Dermis microvascular lymphatic vessel endothelial cell (primary cell): ENCODE results near the gene KSR1. TPM values are rescaled to one million over a fixed set of nuclear protein-coding genes. Genes with fewer than 3 reads are reported as not detected.
"Not testable (repeated sequence)": the region's sequence is repeated elsewhere in the genome, so short reads cannot be mapped to it uniquely, and the experiment has no call there.

Experiments
- DNase-seq, 2 donors: peaks; one replicate each; pipeline versions ENCODE4 v3.0.0 to v3.0.0-alpha.2; 2010; ENCODE audit warnings: low read depth in 2 of 2
- total RNA-seq: library from RNA; depleted of rRNA; stranded (reverse); fragments of >200 nt; gene quantifications from 2 replicates; pipeline ENCODE4 v1.2.1, GENCODE V29; 2014

Gene KSR1
- total RNA-seq, 1 donor from 2014 or later, result 6.2 TPM

DNA sequence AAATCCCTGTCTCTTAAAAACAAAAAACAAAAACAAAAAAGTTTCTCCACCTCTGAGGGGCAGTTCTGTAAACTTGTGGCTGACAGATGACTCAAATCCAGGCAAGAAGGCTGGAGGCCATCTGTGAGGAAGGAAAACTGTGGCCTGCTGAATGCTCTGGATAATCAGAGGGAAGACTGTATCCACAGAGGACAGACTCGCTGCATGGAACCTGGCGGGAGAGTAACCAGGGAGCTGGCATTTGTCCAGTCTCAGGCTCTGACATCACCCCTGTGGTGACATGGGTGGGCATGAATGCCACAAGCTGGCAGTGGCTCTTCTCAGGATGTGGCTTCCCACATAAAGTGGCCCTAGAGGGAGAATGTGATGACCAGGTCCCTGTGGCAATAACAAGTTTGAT, 2.8 kb upstream of the KSR1 start:
- DNase-seq, result no peak

DNA sequence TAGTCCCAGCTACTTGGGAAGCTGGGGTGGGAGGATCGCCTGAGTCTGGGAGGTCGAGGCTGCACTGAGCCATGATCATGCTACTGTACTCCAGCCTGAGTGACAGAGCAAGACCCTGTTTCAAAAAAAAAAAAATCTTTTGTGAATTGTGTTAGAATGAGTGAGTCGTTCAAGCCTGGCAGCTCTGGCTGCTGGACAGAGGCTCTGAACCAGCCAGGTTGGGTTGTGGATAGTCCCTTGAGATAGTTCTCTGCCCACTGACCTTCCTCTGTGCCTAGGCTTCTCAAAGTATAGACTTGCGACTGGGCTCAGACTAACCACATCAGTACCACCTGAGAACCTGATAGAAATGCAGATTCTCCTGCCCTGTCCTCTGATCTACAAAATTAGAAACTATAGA, 2.2 kb upstream of the KSR1 start:
- no peak for DNase-seq

DNA sequence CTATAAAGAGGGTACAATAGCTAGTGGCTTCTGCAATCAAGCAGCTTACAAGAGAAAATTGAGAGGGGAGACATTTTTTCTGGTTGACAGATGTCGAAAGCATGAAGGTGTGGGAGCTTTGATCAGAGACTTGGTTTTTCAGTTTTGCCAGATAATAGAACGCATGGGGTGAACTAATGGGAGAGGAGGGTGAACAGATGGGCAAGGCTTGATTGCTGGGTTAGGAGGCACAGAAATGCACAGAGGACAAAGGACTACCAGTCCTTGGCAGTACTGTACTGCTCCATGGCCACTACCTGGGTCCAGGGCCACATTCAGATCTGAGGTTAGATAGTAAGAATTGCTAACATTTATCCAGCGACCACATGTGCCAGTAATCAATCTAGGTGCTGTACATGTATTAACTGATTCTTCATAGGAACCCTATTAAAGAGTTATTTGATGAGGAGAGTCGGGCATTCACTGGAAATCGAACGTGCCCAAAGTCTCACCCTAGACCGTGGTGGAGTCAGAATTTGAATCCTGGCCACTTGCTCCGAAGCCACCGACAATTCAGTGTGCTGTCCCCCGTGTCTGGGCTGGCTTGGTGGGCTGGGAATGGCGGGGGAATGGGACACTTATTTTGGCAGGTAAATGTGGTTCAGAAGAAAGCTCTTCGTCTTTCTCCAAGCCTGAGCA, 873 bp upstream of the KSR1 start:
- no peak for DNase-seq

DNA sequence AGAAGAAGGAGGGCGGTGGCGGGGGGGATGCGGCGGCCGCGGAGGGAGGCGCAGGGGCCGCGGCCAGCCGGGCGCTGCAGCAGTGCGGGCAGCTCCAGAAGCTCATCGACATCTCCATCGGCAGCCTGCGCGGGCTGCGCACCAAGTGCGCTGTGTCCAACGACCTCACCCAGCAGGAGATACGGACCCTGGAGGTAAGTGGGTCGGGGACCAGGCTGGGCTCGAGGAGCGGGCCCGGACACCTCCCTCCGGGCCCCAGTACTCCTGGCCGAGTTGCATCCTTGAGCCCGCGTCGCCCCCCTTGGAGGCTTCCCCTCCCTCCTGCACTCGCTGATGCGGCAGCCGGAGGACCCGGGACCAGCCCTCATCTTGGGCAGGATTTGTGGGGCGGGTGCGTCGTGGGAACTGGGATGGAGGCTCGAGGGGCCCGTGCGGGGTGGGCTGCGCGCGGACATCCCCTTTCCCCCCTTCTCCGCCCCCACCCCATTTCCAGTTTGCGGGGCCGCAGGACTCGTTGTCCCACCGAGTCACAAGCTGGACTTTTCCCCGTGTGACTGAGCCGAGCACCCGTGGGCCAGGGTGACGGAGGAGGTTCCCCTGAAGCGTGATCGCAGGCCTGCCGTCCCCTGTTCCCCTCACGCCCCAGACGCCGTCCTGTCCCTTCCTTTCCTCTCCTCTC, 572 bp downstream of the KSR1 start:
- no peak for DNase-seq

DNA sequence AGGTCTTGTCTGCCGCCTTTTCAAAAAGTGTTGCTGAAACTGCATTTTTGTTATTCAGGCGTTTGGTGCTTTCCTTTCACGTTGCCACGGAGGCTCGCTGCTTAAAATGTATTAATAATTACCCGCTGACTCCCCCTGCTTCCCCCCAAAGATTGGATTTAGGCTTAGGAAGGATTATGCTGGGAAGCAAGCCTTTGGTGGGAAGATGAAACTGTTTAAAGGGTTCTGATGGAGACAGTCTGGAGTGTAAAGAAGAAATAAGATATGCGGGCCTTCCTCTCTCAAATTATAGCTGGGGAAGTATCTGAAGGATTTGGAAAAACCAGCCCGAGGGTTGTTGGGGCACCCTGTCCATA, 1.1 kb downstream of the KSR1 start:
- DNase-seq, result no peak

DNA sequence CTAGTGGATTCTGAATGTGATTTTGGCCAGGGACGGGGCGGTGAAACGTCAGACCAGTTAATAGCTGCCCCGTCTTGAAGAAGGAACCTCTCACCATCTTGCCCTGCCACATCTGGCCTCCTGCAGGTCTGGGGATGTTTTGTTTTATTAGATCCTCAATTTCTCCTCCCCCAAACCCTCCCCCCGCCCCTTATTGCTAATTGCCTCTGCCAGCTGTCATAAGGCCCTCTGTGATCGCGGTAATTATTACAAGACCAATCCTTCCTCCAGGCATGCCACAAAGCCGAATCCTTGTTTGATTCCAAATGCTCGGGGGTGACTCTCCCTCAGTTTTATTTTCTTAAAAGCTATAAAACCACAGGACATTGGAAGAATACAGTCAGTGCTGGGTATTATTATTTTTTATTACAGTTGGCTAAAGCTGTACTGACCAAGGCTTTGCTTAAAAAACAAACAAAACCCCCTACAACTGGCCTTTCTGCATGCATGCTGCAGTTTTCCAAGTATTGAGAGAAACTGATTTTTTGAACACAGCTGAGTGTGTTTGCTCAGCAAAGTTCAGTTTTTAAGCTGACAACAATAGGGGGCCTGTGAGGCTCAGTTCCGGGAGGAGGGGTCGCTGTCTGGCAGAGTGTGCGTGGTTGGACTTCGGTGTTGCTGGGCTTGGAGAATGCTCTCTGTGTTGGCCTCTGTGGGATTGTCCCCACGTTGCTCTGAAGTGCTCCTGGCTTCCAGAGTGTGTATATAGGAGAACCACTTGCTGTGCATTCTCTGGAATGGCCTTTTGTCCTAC, 1.7 kb downstream of the KSR1 start:
- DNase-seq, result peak in 1 of 2 donors; percentile 46

DNA sequence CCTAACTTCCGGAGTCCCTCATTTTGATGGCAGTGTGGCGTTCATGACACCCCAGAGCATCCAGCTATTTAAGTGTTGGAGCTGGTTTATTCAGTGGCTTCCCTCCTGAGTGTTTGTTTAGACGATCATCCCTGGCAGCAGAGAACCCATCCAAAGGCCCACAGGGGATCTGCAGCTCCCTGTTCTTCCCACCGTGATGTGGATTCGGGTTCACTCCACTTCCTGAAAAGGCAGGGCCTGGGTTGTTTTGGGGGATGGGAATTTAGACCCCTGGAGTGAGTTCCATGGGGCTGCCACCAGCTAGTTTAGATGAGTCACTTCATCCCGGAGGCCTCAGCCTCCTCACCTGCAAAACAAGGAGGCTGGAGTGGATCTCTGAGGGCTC, 2.3 kb downstream of the KSR1 start:
- no peak for DNase-seq

DNA sequence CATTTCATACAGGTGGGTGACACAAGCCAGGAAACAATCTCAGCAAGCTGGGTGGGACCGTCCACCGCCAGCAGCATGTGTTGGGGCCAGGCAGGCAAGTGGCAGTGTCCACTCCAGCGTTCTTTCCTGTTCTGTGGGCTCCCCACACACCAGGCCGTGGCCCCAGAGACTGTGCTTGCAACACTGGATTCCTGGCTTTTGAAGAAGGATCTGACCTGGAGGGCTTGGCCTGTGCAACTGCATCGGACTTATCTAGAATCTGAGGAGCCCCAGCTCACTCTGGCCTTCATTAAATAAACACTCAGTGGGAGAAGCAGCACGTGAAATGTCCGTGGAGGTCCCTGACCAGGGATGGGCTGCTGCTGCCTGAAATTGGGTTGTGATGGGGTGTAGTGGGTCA, 3.2 kb downstream of the KSR1 start:
- DNase-seq, result no peak

DNA sequence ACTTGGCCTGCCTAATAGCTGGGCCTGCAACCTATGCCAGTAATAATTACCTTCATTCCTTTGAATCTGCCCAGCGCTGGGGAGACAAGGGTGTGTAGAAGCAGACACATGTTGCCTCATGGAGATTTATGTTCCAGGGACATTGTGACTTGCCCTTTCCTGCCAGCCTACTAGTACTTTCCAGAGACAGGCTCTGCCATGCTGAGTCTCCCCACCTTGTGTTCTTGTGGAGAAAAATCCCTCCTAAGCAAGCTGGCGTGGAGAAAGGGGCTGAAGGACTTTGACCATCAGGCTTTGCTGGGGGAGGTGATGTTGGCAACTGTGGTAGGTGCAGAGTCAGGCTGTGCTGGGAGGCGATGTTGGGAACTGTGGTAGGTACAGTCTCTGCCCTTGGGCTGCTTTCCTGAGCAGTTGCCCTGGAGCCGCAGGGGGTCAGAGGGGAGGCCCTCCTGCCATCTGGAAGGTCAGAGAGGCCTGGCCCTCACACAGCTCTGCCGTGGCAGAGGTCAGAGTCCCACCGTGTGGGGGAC, 4.0 kb downstream of the KSR1 start:
- no peak for DNase-seq

DNA sequence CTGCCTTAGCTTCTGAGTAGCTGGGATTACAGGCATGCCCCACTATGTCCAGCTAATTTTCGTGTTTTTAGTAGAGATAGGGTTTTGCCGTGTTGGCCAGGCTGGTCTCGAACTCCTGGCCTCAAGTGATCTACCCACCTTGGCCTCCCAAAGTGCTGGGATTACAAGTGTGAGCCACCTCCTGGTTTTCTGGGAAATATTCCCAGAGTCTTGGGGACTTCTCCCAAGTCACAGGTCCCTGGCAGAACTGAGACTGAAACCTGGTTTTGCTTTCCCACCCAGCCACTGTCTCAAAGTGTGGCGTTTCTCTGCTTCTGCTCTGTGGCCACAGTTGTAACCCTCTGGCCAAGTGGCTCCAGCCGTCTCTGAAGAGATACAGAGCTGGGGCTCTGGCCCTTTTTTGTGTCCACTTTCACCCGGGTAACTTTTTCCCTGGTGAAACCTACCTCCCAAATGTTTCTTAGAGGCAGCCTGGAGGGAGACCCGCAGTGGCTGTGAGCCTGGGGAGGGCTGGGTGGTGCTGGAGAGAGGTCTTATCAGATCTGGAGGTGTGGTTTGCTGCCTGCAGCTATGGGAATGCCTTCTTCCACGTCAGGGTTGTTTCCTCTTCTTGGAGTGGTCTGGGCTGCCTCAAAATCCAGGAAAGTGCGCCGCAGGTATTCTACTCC, 5.1 kb downstream of the KSR1 start:
- no peak for DNase-seq

DNA sequence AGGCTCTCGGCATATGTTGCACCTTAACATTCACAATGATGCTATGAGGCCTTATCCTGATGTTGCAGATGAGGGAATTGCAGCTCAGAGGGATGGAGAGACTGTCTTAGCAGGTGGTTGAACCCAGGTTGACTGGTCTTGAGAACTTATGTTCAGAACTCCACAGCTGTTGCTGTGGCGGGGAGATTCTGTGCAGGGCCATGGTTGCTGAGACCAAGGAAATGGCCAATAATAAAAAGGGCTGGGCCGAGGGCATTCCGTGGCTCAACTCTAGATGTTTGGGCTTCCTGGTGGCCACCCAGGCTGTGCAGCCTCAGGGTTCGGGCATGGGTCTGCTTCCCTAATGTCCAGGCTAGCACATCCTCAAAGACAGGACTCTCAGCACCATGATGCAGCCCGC, 5.9 kb downstream of the KSR1 start:
- no peak for DNase-seq

DNA sequence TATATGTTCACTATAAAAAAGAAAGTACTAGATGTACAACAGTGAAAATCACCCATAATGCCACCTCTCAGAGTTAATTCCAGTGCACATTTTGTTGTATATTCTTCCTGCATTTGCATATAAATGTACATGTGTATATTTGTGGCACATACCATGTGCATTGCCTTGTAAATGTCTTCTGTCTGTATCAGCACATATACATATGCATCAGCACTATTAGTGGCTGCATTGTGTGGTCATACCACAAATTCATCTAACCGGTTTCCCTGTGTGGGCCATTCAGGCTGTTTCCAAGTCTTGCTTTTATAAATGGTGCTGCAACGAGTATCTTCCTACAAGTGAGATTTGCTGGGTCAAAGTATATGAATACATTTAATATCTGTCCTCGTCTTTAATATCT, 6.5 kb downstream of the KSR1 start:
- no peak for DNase-seq

DNA sequence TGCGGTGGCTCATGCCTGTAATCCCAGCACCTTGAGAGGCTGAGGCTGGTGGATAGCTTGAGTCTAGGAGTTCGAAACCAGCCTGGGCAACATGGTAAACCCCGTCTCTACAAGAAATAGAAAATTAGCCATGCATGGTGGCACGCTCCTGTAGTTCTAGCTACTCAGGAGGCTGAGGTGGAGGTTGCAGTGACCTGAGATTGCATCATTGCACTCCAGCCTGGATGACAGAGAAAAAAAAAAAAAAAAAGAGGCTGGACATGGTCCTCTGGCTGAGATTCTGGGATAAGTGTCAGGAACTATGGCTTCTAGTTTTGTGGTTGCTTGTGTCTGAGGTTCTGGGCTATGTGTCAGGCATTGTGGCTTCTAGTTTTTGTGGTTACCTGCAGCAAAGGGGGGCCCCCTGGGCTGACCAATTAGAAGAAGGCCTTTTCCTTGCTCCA, 7.0 kb downstream of the KSR1 start:
- no peak for DNase-seq

DNA sequence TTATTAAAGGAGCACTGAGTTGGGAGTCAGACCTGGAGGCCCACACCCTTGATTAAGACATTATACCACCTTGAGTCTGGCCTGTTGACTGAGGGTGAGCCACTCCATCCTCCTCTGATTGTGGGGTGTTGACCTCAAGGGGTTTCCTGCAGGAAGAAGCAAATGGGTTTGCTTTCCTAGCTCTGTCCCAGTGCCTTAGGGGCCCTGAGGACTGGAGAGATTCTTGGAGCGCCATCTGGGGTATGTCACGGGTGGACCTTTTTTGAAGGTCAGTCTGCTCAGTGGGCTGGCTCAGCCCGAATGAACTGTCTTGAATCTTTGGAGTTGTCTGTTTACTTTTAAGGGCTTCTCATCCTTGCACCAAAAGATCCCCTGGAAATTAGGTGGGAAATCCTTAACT, 7.8 kb downstream of the KSR1 start:
- DNase-seq, result not testable (repeated sequence)

DNA sequence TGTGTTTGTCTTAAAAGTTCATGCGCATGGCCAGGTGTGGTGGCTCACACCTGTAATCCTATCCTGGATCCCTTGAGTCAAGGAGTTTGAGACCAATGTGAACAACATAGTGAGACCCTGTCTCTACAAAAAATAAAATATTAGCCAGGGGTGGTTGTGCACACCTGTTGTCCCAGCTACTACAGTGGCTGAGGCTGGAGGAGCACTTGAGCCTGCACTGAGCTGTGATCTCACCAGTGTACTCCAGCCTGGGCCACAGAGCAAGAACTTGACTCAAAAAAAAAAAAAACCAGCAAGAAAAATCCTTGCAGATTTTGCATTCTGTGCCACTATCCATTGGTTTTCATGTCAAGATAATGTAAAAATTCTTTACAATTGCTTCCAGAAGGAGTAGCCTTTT, 8.2 kb downstream of the KSR1 start:
- DNase-seq, result no peak

DNA sequence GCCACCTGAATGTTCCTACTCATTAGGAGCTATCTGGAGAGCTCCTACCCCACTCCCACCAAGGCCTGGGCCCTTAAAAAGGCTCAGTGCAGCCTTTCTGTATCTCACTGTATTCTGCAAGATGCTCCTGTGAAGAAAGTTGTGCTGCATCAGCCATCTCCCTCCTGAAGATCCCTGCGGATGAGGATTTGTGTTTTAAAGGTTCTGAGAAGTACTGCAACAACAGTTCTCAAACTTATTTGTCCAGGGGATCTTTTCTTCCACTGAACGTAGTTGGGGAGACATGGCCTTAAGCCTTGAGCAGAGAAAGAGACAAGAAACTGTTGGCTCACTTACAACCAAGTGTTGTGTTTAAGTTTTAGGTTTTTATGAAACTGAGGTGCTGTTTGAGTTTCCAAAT, 9.6 kb downstream of the KSR1 start:
- not testable (repeated sequence) for DNase-seq

DNA sequence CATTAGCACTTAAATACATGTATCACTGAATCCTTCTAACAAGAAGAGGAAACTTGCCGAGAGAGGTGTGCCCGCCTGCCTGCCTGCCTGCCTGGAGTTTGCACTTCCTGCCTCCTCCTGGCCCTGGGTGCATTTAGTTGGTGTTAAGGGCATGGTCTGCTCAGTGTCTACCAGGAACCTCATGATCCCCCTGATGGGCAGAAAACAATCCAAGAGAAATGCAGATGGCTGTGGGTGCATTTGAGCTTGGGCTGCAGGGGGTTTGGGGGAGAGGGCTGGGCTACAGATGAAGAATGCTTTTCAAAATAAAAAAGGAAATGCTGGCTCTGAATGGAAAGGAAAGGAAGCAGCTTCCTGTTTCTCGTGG, 10.1 kb downstream of the KSR1 start:
- DNase-seq, result peak in 1 of 2 donors; percentile 30

DNA sequence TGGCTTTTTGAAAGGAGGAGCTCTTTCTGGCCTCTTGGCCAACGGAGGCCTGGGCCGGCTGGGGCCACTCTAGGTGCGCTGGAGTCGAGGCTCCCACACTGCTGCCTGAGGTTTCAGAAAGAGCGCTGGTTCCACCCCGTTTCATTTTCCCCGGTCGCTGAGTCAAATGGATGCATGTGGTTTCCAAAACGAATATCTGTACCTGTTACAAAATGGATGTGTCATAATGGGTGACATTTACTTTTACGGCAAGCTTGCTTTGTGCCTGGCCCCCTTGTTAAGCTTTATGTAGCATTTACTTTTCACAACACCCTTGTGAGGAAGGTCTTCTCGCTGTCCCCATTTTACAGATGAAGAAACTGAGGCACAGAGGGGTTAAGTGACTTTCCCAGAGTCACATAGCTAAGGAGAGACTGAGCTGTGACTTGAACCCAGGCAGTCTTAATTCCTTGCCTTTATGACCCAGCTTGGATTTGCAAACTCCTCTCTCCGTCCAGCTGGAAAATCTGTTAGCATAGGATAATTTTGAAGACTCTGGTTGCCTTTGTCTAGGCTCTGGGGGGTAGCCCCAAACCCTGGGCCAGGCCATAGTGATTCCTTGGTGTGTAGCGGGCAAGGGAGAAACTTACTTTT, 10.6 kb downstream of the KSR1 start:
- DNase-seq, result no peak

DNA sequence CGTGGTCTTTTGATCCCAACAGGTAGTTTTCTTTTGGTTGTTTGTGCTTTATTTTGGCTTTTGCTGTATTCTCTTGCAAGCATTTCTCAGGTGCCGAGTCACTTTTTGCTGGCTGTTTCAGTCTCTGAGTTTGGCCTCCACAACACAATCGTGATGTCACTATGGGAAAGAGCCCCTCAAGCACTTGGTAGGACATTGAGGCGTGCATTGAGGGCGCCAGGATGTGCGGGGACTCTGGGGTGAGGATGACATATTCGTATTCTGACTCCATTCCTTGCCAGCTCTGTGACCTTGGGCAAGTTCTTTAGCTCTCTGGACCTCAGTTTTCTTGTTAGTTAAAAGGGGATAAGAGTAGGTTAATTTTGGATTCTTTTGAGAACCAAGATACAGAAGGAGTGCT, 13.0 kb downstream of the KSR1 start:
- DNase-seq, result no peak

DNA sequence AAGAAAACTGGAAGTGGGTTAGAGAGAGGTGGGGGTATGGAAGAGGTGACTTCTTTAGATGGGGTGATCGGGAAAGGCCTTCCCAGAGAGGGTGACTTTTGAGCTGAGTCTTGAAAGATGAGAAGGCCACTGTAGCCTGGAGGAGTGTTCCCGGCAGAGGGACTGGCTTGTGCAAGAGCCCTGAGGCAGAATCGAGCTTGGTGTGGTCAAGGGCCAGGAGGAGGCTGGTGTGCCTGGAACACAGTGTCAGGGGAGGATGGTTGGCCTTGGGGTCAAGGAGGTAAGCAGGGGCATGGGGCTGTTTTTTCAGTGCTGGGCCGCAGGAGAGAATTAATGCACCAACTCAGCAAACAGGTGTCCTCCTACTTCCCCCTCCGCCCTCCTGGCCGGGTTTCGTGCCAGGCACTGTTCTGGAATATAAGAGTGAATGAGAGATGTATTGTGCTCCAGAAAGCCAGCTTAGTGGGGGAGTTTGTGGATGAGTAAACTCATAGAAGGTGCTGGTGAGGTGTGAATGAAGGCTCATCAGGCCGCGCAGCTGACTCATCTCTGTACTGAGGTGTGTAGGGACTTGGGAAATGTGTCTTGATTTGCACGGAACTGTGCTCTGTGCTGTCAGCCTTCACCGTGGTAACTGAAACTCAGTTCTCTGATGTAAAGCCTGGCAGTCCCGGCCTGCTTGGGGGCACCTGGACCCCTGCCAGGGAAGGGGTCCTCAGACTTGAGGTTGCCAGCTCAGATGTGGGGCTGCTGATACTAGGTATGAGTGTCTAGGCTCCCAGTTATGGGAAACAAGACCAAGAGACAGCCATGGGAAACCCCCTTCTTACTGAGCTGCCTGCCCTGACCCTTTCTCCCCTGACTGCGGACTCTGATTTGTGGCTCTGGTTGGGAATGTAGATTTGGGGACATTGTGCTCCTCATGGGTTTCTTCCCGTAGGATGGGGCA, 15.3 kb downstream of the KSR1 start:
- no peak for DNase-seq
